Gastroesophageal sphincter (tissue), 4 donors: ENCODE results near the gene INTS11. TPM values are rescaled to one million over a fixed set of nuclear protein-coding genes. Genes with fewer than 3 reads are reported as not detected.

Experiments used
- ATAC-seq: fragments of 150-250 bp; one replicate; pipeline ENCODE4 v1.9.1; 2016; ENCODE audit warnings: mild to moderate bottlenecking, moderate library complexity
- H3K27ac ChIP-seq, 4 donors: fragments of 200-600 bp; sonication (generic) in 3 of 4; 1 replicate in 3 of 4; 2 replicates in 1 of 4; pipeline ENCODE4 v1.5.1; 2016 to 2019
- H3K27me3 ChIP-seq: fragments of 200-600 bp; sonication (generic); one replicate; pipeline ENCODE4 v1.5.1; 2019
- H3K36me3 ChIP-seq, 2 donors: fragments of 200-600 bp; sonication (generic); one replicate each; pipeline ENCODE4 v1.5.1; 2019; ENCODE audit warnings: control low read depth in 1 of 2
- H3K4me1 ChIP-seq, 3 donors: fragments of 200-600 bp; sonication (generic); 1 replicate in 2 of 3; 2 replicates in 1 of 3; pipeline ENCODE4 v1.5.1; 2016 to 2019; ENCODE audit warnings: control low read depth in 2 of 3
- H3K4me3 ChIP-seq, 2 donors: fragments of 200-600 bp; sonication (generic); one replicate each; pipeline ENCODE4 v1.5.1; 2019; ENCODE audit warnings: mild to moderate bottlenecking in 1 of 2, moderate library complexity in 1 of 2
- H3K9me3 ChIP-seq, 3 donors: fragments of 200-600 bp; sonication (generic); one replicate each; pipeline ENCODE4 v1.5.1; 2017 to 2019; ENCODE audit warnings: control low read depth in 2 of 3
- EP300 ChIP-seq: sonication (generic); formaldehyde crosslinking; IDR thresholded peaks from one replicate; pipeline ENCODE4 v1.6.1; 2017; ENCODE audit warnings: antibody characterized with exemption, mild to moderate bottlenecking
- POLR2A ChIP-seq, 2 donors: fragments of 450-650 bp; IDR thresholded peaks; one replicate each; pipeline ENCODE4 v1.6.1; 2017; ENCODE audit warnings: antibody characterized with exemption in 2 of 2, mild to moderate bottlenecking in 2 of 2, moderate library complexity in 1 of 2
- POLR2AphosphoS5 ChIP-seq: sonication (generic); formaldehyde crosslinking; IDR thresholded peaks from one replicate; pipeline ENCODE4 v1.6.1; 2017; ENCODE audit warnings: antibody characterized with exemption
- WGBS, 2 donors: methylation state at CpG; one replicate each; pipeline ENCODE4 v1.1.5; 2018; ENCODE audit warnings: low coverage in 1 of 2; 5-methylcytosine and 5-hydroxymethylcytosine counted together
- total RNA-seq, 4 donors: library from RNA; depleted of rRNA; stranded (reverse); fragments of >200 nt; gene quantifications; one replicate each; pipeline ENCODE4 v1.1.0, GENCODE V29; 2016
- TF ChIP-seq, protein P1 (sequence below), 4 experiments: fragments of 200-600 bp in 2 of 4; fragments of 450-650 bp in 2 of 4; sonication (generic) in 1 of 4; IDR thresholded peaks; one replicate each; pipeline ENCODE4 v1.5.1; 2017 to 2019; ENCODE audit warnings: antibody characterized with exemption in 4 of 4, mild to moderate bottlenecking in 2 of 4, moderate library complexity in 2 of 4

INTS11 gene
- total RNA-seq, 4 donors from 2014 or later = 62.0 to 119 (median 96.4) TPM

DNA sequence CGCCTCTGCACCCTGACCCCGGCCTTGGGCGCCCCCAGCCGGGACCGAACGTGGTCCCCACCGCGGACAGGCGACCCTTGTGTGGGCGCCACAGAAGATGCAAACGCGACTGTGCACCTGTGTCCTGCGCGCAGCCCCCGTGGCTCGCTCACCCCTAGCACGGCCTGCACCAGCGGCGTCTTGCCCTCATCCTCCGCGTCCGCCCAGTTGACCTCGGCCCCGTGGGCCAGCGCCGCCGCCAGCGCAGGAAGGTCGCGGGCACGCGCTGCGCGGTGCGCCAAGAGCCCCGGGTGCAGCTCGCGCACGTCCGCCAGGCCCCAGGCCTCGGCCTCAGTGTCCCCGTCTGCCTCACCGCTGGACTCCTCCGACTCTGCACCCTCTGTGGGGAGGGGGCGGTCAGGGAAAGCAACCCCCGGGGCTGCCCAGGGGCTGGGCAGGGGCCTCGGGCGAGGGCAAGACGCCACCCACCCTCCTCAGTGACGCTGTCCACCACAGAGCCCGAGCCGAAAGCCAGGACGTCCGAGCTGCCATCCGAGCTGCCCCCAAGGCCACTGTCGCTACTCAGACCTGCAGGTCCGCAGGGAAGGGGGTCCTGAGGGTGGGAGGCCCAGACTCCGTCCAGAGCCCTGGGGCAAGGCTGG is 30.1 kb downstream of the INTS11 start:
- Histone ChIP-seq H3K4me1 (peaks cover 0 to 14% (median 0%) of the 10 kb centered on the region in 3 donors), H3K36me3 (peaks cover 0 to 65% of the 10 kb centered on the region in 2 donors), H3K4me3 (no peak overlapping the region), H3K27me3 (no peaks in the 10 kb centered on the region), H3K9me3 (no peaks in the 10 kb centered on the region), H3K27ac (no peak overlapping the region)
- 80% methylated on average over 2 of the region's 58 CpGs; no CpG with 5 or more reads in 1 of the 2 donors for WGBS, 2 donors
- ATAC-seq = no peak
- TF ChIP-seq POLR2AphosphoS5 = no peak
- no peak for TF ChIP-seq POLR2A (IDR thresholded peaks at IDR 0.05)
- TF ChIP-seq, protein P1, sequence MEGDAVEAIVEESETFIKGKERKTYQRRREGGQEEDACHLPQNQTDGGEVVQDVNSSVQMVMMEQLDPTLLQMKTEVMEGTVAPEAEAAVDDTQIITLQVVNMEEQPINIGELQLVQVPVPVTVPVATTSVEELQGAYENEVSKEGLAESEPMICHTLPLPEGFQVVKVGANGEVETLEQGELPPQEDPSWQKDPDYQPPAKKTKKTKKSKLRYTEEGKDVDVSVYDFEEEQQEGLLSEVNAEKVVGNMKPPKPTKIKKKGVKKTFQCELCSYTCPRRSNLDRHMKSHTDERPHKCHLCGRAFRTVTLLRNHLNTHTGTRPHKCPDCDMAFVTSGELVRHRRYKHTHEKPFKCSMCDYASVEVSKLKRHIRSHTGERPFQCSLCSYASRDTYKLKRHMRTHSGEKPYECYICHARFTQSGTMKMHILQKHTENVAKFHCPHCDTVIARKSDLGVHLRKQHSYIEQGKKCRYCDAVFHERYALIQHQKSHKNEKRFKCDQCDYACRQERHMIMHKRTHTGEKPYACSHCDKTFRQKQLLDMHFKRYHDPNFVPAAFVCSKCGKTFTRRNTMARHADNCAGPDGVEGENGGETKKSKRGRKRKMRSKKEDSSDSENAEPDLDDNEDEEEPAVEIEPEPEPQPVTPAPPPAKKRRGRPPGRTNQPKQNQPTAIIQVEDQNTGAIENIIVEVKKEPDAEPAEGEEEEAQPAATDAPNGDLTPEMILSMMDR (IDR thresholded peaks at IDR 0.05) = no peak
- TF ChIP-seq EP300 = no peak

DNA sequence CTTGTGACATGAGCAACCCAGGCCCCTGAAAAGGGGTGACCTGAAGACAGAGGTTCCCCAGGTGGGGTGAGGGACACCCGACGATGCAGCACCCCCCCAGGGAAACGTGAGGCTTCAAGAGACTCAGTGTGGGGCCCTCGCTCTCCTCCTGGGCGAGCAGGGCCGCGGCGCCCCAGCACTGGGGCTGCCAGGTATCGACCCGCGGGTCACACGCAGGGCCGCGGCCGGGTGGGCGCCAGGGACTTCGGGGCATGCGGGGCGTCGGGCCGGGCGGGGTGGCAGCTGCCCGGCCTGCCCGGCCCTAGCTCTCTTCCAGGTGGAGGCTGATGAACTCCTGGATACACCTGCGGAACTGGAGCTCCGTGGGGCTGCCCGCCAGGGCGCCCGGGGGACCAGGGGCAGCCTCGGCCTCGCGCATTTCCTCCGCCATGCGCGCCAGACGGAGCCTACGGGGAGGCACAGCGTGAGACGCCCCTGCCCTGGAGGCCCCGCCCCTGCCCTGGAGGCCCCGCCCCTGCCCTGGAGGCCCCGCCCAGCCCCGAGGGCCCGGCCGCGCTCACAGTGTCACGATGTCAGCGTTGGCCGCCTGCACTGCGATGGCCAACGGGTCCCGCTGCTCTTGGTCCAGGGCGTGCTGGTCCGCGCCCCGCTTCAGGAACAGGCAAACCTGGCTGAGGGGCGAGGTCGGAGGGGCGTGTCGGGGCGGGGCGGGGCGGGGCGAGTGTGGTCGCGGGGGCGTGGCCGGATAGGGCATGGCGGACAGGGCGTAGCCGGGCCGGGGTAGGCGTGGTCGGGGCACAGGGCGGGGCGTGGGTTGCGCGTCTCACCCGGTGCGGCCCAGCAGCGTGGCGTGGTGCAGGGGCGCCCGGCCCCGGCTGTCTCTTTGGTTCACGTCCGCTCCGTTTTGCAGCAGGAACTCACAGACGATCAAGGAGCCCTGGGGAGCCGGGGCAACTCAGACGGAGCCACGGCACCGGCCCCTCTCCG is 30.9 kb downstream of the INTS11 start:
- no peak for TF ChIP-seq EP300
- TF ChIP-seq, protein P1 (IDR thresholded peaks at IDR 0.05) = no peak
- no peak for TF ChIP-seq POLR2AphosphoS5
- no peak for TF ChIP-seq POLR2A (IDR thresholded peaks at IDR 0.05)
- peak; percentile 6 for ATAC-seq
- no peak overlapping the region for H3K27ac ChIP-seq
- H3K4me1 ChIP-seq = peaks cover 0 to 14% (median 0%) of the 10 kb centered on the region in 3 donors
- no peaks in the 10 kb centered on the region for H3K27me3 ChIP-seq
- no peak overlapping the region for H3K4me3 ChIP-seq
- H3K9me3 ChIP-seq = no peaks in the 10 kb centered on the region
- 67% methylated on average over 4 of the region's 94 CpGs; no CpG with 5 or more reads in 1 of the 2 donors for WGBS, 2 donors
- H3K36me3 ChIP-seq = peaks cover 0 to 56% of the 10 kb centered on the region in 2 donors

- Histone ChIP-seq H3K9me3 (no peaks in the 10 kb centered on the region), H3K36me3 (peaks cover 0 to 49% of the 10 kb centered on the region in 2 donors), H3K4me3 (no peak overlapping the region), H3K27me3 (peaks cover 1% of the 10 kb centered on the region), H3K27ac (no peak overlapping the region), H3K4me1 (peaks cover 0 to 14% (median 0%) of the 10 kb centered on the region in 3 donors)
- TF ChIP-seq POLR2AphosphoS5 (no peak), EP300 (no peak), POLR2A (IDR thresholded peaks at IDR 0.05) (no peak)
- TF ChIP-seq, protein P1 (IDR thresholded peaks at IDR 0.05) = no peak
- WGBS, 2 donors = 83 to 90% methylated on average over 1 to 2 of the region's 18 CpGs
- ATAC-seq = no peak
These were observed 31.6 kb downstream of the INTS11 start for GRCh38 chr1:1292851-1293250.

DNA sequence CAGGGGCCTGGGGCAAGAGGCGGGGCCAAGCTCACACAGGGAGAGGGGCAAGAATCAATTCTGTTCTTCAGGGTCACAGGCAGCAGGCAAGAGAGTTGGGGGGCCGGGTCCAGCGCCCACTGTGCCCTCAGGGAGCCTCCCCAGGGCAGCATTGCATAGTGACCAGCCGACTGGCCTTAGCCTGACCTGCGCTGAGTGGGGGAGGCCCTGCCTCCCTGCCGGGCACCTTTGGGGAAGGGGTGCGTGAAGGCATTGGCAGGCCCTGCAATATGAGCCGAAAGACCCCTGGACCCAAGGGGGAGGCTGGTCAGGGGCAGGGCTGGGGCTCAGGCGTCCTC is 32.0 kb downstream of the INTS11 start:
- Histone ChIP-seq H3K36me3 (peaks cover 0 to 45% of the 10 kb centered on the region in 2 donors), H3K4me1 (peaks cover 0 to 14% (median 0%) of the 10 kb centered on the region in 3 donors), H3K27ac (no peak overlapping the region), H3K27me3 (peaks cover 6% of the 10 kb centered on the region), H3K4me3 (no peak overlapping the region), H3K9me3 (no peaks in the 10 kb centered on the region)
- ATAC-seq = no peak
- WGBS, 2 donors = no CpG with 5 or more reads among the region's 9 CpGs
- TF ChIP-seq, protein P1 (IDR thresholded peaks at IDR 0.05) = no peak
- TF ChIP-seq POLR2A (IDR thresholded peaks at IDR 0.05) = no peak
- no peak for TF ChIP-seq POLR2AphosphoS5
- no peak for TF ChIP-seq EP300
